Measurements from ENCODE around the gene FAM83E.

Gene FAM83E

GRCh38 chr19:48569814-48570213 lies 45.1 kb downstream of the FAM83E start:
- DNase-seq (ENCODE audit: low read depth) = no peak
- no peak overlapping the region for H3K4me3 ChIP-seq (replicated peaks; ENCODE audit: low read depth, low read length)
- no peak for TF ChIP-seq CTCF (IDR thresholded peaks at IDR 0.05; ENCODE audit: low read length, missing control alignments)

- peak; percentile 87 for DNase-seq (ENCODE audit: low read depth)
- no peak for TF ChIP-seq CTCF (IDR thresholded peaks at IDR 0.05; ENCODE audit: low read length, missing control alignments)
- H3K4me3 ChIP-seq (replicated peaks; ENCODE audit: low read depth, low read length) = no peak overlapping the region
Observed at GRCh38 chr19:48568345-48568886, 46.5 kb downstream of the FAM83E start.

- peak; percentile 26 for DNase-seq (ENCODE audit: low read depth)
- TF ChIP-seq CTCF (IDR thresholded peaks at IDR 0.05; ENCODE audit: low read length, missing control alignments) = no peak
- no peak overlapping the region for H3K4me3 ChIP-seq (replicated peaks; ENCODE audit: low read depth, low read length)
Observed at GRCh38 chr19:48565090-48565489, 49.8 kb downstream of the FAM83E start.
